ENCODE results near the gene CDH13.

Gene CDH13

GRCh38 chr16:82899731-82900450, 273.1 kb downstream of the CDH13 start:
- no peak for TF ChIP-seq GATA2 (IDR thresholded peaks at IDR 0.05; ENCODE audit: low read depth, low read length)
- no peak for TF ChIP-seq GATA3 (IDR thresholded peaks at IDR 0.05; ENCODE audit: low read depth, low read length)

DNA sequence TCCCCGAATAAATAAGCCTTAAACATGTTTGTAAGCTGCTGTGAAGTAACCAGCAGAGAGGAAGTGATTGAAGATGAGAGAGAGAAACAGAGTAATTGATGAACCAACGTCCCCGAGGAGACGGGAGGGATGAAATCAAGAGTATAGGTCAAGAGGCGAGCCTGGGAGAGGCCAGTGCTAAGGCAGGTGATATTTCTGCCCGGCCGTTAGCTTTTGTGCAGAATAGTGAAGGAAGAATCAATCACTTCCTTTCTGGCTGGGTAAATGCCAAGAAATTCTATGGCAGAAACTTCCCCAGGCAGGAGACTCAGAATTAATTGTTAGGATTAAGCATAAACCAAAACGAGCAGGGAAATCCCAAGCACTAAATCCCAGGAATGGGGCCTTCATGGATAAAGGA, 273.8 kb downstream of the CDH13 start:
- TF ChIP-seq GATA3 (IDR thresholded peaks at IDR 0.05; ENCODE audit: low read depth, low read length) (no peak), GATA2 (IDR thresholded peaks at IDR 0.05; ENCODE audit: low read depth, low read length) (no peak)

DNA sequence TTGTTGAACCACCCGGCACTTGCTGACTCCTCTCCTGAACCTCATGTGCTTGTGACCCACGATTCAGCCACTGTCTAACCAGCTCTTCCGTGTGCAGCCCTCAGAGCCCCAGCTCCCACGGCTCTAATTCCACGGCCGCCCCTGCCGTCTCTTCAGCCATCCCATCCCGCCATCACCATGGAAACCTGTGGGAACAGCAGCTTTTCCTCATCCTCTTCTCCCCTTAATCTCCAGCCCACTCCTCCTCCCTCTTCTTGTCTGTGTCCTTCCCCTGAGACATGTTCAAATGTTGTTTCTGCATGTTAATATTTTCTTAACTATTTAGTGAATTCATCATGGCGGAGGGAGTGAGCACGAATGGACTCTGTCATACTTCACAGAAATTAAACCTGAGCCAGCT, 285.2 kb downstream of the CDH13 start:
- TF ChIP-seq GATA2 (IDR thresholded peaks at IDR 0.05; ENCODE audit: low read depth, low read length) (no peak), GATA3 (IDR thresholded peaks at IDR 0.05; ENCODE audit: low read depth, low read length) (no peak)

GRCh38 chr16:82915139-82915824, 288.5 kb downstream of the CDH13 start:
- no peak for TF ChIP-seq GATA3 (IDR thresholded peaks at IDR 0.05; ENCODE audit: low read depth, low read length)
- TF ChIP-seq GATA2 (IDR thresholded peaks at IDR 0.05; ENCODE audit: low read depth, low read length): no peak

DNA sequence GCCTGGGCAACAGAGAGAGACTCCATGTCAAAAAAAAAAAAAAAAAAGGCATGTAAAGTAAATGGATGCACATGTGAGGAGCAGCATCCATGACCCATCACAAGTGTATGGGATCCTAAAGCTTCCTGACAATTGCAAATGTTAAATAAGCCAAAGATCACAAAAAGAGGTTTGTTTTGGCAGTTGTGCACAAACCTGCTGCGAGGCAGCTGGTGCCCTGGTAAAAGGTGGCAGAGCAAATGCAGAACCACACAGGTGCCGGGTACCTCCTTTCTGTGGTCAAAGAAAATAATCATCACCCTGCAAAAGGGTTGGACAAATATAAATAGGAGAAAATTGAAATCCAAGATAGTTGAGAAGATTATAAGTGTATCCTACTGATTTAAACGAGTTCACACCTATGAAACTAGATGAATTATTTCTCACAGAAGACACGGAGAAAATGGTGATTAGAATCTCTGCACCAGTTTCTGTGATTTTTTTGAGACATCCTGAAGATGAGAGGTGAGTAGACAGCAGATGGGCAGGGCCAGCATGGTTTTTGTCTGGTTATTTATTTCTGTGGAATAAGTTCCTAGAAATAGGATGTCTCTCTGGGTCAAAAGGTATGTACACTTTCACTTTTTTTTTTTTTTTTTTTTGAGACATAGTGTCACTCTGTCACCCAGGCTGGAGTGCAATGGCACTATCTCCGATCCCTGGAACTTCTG, 291.3 kb downstream of the CDH13 start:
- TF ChIP-seq GATA2 (IDR thresholded peaks at IDR 0.05; ENCODE audit: low read depth, low read length) (no peak), GATA3 (IDR thresholded peaks at IDR 0.05; ENCODE audit: low read depth, low read length) (no peak)

GRCh38 chr16:82924075-82924854, 297.5 kb downstream of the CDH13 start:
- TF ChIP-seq GATA3 (IDR thresholded peaks at IDR 0.05; ENCODE audit: low read depth, low read length) (no peak), GATA2 (IDR thresholded peaks at IDR 0.05; ENCODE audit: low read depth, low read length) (no peak)

- no peak for TF ChIP-seq GATA3 (IDR thresholded peaks at IDR 0.05; ENCODE audit: low read depth, low read length)
- no peak for TF ChIP-seq GATA2 (IDR thresholded peaks at IDR 0.05; ENCODE audit: low read depth, low read length)
Observed at GRCh38 chr16:82926500-82926899, 299.7 kb downstream of the CDH13 start.

DNA sequence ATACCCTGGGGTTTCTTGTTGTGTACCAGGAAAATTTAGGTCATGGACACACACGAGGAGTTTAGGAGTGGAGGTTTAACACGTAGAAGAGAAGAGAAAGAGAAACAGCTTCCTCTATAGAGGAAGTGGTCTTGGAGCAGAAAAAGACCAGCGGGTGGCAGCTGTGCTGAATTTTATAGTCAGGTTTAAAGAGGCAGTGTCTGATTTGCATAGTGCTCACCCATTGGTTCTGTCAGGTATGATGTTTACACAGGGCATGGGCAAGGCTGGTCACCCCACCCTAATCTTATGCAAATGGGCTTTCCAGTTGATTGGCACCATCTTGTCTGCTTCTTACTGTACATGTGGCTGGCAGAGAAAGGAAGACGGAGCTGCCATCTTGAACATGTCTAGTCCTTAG, 309.0 kb downstream of the CDH13 start:
- TF ChIP-seq GATA3 (IDR thresholded peaks at IDR 0.05; ENCODE audit: low read depth, low read length) (no peak), GATA2 (IDR thresholded peaks at IDR 0.05; ENCODE audit: low read depth, low read length) (no peak)

GRCh38 chr16:82936941-82937551, 310.3 kb downstream of the CDH13 start:
- TF ChIP-seq GATA2 (IDR thresholded peaks at IDR 0.05; ENCODE audit: low read depth, low read length) (no peak), GATA3 (IDR thresholded peaks at IDR 0.05; ENCODE audit: low read depth, low read length) (no peak)

GRCh38 chr16:82937926-82938520, 311.3 kb downstream of the CDH13 start:
- no peak for TF ChIP-seq GATA3 (IDR thresholded peaks at IDR 0.05; ENCODE audit: low read depth, low read length)
- TF ChIP-seq GATA2 (IDR thresholded peaks at IDR 0.05; ENCODE audit: low read depth, low read length): no peak

DNA sequence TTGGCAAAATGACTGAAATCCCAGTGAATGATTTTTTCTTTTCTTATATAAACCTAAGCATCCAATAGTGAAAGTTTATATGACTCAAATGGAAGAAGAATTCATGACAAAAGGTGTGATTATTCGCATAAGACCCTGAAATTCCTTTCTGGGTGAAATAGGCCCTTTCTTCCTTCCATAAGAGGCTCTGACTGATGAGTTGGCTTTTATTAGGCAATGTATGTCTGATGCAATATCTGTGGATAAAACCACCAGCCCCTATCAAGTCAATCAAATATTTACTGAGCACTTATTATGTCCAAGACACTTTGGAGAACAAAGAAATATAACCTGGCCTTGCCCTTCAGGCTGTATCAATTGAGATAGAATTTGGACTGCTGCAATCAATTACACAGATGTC, 316.6 kb downstream of the CDH13 start:
- TF ChIP-seq GATA2 (IDR thresholded peaks at IDR 0.05; ENCODE audit: low read depth, low read length) (no peak), GATA3 (IDR thresholded peaks at IDR 0.05; ENCODE audit: low read depth, low read length) (no peak)

- TF ChIP-seq GATA2 (IDR thresholded peaks at IDR 0.05; ENCODE audit: low read depth, low read length): no peak
- TF ChIP-seq GATA3 (IDR thresholded peaks at IDR 0.05; ENCODE audit: low read depth, low read length): no peak
Observed at GRCh38 chr16:82945420-82946101, 318.8 kb downstream of the CDH13 start.

DNA sequence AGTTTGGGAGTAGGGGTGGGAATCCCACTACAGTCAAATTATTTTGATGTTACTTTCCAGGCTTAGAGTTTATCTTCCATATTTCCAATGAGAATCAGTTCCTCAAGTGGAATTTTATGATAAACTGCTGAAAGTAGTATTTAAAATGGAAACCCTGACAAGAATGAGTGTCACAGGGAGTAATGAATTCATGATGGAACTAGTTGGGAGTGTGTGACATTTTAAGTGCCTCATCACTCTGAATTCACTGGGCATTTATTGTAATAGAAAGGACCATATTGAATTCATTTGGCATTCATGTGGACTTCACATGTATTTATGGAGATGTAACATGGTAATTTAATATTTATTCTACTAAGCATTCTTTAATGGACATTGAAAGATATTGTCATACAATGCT, 320.9 kb downstream of the CDH13 start:
- no peak for TF ChIP-seq GATA3 (IDR thresholded peaks at IDR 0.05; ENCODE audit: low read depth, low read length)
- no peak for TF ChIP-seq GATA2 (IDR thresholded peaks at IDR 0.05; ENCODE audit: low read depth, low read length)

Data from SH-SY5Y (cell line).